PFSK-1 (cell line): Measurements from ENCODE around the gene PHLDA3.

Source experiments
- REST ChIP-seq, 2 experiments: IDR thresholded peaks; 2 replicates each; pipeline versions ENCODE4 v1.6.1 to v1.8.0; 2011 to 2012; ENCODE audit warnings: low read depth in 2 of 2, low read length in 2 of 2, control low read depth in 1 of 2, inconsistent platforms in 1 of 2, mild to moderate bottlenecking in 1 of 2, moderate library complexity in 1 of 2; ENCODE audit not compliant: insufficient read depth in 1 of 2
- SIN3A ChIP-seq: IDR thresholded peaks from 2 replicates; pipeline ENCODE4 v1.6.1; 2012; ENCODE audit warnings: mild to moderate bottlenecking, low read length, moderate library complexity, borderline replicate concordance; ENCODE audit not compliant: insufficient read depth

- TF ChIP-seq SIN3A (no peak), REST (IDR thresholded peaks at IDR 0.05; ENCODE audit: insufficient read depth in 1 of 2, low read depth in 2 of 2, low read length in 2 of 2) (no peak)
Observed at GRCh38 chr1:201427963-201428362, 41.0 kb downstream of the PHLDA3 start.
